SH-SY5Y (cell line): ENCODE measurements around the gene CDH15.

Experiments
- GATA2 ChIP-seq: IDR thresholded peaks from 2 replicates; pipeline ENCODE4 v1.6.1; 2011; ENCODE audit warnings: mild to moderate bottlenecking, low read depth, low read length
- GATA3 ChIP-seq: IDR thresholded peaks from 2 replicates; pipeline ENCODE4 v1.6.1; 2011; ENCODE audit warnings: low read depth, mild to moderate bottlenecking, low read length, moderate library complexity

Gene CDH15

DNA sequence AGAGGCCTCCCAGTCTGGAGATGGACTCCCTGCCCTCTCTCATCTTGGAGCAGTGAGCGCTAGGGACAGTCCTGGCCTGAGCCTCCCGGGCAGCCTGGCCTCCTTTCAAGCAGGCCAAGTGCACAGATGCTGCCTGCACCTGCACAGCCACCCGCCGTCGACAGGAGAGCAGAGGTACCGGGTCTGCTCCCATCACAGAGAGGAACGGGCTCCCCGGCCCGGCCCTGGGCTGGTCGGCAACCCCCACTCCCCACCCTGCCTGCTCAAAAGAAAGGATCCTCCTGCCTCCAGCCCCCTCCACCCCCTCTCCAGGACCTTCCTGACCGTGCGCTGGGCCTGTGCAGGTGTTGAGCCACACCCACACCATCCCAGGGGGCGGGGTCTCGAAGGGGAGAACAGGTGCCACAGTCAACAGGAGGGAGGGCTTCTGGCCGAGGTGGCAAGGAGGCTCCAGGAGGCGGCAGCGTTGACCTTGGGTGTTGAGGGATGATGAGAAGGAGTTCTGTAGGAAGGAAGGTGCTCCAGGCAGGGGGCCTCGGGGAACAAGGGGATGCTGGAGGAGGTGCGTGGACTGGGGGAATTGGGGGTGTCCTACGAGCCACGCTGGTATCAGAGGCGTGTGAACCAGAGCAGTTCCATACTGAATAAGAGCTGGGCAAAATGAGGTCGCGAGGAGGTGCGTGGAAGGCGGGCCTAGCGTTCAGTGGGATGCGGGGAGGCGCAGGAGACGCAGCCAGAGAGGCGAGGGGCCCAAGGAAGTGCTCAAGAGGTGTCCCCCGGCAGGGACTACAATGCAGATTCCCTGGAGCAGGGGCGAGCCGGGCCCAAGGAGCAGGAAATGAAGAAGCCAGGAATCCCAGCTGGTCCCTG lies 967 bp upstream of the CDH15 start:
- TF ChIP-seq GATA2 (no peak), GATA3 (no peak)

DNA sequence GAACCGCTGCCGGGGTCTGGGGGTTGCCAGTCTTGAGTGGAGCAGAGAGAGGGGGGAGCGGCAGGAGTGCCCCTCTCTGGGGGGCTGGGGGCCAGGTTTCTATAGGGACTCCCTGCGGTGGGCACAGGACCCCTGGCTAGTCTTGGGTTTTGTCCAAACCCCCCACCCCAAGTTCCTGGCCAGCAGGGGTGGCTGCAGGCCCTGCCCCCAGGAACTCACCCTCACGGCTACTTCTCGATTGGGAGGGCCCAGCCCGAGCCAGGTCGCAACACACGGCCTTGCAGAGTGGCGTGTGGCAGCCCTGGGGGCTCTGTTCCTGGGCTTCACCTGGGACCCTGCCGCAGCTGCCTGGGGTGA lies 601 bp downstream of the CDH15 start:
- TF ChIP-seq GATA3 (no peak), GATA2 (no peak)

DNA sequence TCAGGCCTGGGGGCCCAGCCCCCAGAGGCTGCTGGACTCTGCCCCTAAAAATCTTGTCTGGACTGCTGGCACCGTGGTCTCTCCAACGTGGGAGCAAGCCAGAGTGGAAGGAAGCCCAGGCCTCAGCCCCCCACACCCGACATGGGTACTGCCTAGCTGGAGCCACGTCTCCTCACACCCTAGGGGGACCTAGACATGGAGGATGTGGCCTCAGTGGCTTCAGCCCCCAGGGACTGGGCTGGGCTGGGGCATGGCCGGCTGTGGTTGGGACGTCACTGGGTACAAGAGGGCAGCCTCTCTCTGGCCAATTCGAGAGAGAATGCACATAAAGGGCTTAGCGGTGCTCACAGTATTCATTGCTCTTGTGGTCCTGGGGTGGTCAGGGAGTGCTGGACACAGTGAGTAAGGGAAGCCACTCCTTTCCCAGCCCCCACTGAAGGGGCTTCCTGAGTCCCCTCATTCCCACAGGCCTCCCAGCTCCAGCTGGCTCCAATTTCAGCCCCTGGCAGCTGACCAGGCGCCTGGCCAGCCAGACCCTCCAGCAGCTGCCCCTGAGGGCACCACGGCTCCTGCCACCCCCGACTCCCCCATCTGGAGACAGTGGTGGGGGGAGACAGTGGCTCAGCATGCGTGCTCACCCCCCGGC lies 1.1 kb downstream of the CDH15 start:
- TF ChIP-seq GATA2 (no peak), GATA3 (no peak)

- TF ChIP-seq GATA3 (no peak), GATA2 (no peak)
Observed at GRCh38 chr16:89173174-89173921, 1.8 kb downstream of the CDH15 start.

DNA sequence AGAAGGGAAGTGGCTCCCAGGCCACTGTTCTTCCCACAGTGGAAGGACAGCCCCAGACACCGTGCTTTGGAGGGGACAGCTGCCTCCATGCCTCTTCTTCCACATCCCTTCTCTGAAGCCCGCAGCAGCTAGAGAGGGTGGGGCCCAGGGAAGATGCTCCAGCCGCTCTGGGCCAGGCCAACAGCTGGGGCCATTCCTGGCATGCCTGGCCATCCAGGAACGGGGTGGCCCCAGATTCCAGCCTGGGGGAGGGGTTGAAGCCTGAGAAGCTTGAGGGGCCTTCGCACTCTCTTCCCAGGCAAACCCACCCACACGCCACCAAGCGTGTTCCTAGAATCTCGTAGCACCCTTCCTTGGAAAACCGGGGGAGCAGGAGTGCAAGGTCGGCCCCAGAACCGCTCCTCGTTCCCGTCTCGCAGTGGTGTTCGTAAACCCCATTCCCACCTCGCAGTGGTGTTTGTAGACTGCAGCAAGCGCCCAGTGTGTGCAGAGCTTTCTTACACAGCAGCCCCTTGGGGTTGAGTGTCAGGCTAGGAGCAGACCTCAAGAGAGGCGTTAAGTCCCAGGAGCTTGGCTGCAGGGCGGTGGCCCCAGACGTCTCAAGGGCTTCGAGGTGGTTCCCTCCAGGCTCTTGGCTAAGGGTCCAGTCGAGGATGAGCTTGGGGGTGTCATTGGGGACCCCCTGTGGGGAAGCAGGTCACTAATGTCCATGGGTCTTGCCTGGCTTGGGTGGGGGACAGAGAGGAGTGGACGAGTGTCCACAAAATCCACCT lies 2.7 kb downstream of the CDH15 start:
- no peak for TF ChIP-seq GATA3
- TF ChIP-seq GATA2, result no peak

DNA sequence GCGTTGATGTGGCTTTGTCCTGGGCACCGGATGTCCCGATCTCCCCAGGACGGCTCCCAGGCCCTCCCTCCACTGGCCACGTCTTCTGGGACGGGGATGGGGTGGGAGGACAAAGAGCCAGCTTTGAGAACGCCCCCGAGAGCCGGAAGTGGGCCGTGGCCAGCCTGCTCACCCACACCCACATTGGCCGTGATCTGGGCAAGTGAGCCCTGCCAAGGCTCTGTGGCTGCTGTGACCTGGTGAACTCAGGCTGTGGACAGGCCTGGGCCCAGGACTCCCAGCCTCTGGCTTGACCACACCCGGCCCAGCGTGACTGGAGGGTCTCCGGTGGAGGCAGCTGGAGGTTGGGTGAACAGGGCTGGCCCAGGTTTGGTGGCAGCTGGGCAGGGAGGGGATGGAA lies 3.3 kb downstream of the CDH15 start:
- TF ChIP-seq GATA3 (no peak), GATA2 (no peak)

GRCh38 chr16:89175280-89176146 lies 4.0 kb downstream of the CDH15 start:
- no peak for TF ChIP-seq GATA3
- no peak for TF ChIP-seq GATA2

DNA sequence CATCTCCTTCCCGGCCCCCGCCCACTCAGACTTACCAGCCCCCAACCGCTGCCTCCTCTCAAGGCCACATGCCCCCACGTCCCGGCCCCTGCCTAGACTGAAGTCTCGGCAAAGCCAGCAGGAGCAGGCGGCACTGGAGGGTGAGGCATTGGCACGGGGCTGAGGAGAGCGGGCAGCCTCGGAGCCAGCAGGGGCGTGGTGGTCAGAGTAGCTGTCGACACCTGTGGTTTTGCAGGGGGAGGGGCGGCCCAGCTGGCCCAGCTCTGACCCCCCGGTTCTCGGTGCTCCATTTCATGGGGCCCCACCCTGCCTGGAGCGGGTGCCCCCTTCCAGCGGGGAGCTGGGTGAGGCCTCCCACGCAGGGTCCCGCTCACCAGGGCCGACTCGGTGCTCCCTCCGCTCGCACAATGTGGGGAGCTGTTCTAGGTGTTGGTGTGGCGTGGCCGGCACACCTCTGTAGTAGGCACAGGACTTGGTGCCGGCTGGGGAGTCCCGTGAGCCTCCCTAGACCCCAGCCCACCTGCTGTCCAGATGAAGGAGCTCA lies 4.7 kb downstream of the CDH15 start:
- TF ChIP-seq GATA3, result no peak
- no peak for TF ChIP-seq GATA2

DNA sequence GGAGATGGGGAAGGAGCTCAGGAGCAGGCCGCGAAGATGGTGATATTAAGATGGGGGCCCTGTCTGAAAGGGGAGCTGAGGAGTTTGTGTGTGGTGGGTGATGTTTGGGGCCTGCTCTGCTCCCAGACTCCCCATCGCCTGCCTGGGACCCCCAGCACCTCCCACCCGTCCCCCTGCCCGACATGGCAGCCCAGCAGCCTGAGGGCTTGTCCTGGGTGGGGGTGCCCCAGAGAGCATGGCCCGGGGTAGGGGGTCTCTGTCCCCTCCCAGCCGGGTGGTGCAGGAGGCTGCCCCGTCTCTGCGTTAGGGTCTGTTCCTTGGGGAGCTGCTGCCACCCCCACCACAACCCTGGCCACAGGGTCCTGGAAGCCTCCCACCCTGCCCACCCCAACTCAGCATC lies 5.2 kb downstream of the CDH15 start:
- TF ChIP-seq GATA3 (no peak), GATA2 (no peak)

GRCh38 chr16:89177501-89177900 lies 6.0 kb downstream of the CDH15 start:
- TF ChIP-seq GATA2, result no peak

DNA sequence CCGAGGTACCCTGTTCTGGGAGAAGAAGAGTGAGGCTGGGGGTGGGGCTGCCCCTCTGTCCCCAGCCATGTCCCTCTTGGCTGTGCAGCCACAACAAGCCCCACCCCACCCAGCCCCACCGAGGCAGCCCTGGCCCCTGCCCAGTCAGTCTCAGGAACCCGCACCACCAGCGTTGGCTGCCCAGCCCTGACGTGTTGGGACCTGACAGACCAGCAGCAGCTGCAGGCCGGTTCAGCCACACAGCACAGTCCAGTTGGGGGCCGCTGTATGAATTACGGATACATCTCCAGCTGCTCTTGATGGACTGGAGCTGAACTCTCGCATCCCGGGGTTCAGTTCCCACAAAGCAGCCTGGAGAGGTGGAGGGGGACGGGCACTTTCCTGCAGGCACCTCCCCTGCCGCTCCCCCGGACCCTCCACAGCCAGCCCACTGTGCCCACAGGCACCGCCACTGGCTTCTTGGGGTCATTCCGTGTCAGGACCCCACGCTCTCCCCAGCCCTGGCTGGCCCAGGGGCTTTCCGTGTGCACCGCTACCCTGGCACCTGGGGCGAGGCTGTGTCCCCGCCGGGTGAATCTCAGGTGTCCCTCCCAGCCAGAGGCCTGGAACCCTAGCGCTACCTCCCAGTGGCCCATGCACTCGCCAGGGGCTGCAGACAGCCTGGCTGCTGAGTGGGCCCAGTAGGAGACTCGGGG lies 7.1 kb downstream of the CDH15 start:
- TF ChIP-seq GATA3 (no peak), GATA2 (no peak)

DNA sequence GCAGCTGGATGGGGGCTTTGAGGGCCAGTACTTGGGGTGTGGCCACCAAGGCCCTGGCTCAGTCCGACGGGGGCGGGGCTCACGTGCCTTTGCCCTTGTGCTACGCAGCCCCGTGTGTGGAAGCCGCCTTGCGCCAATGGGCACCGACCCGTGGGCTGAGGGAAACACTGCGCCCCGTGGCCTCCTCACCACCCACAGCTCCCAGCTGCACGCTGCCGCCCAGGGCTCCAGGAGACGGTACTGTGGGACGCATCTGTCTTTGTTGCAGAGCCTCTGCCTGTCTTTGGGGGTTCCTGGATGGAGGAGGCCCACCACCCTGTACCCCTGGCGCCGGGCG lies 7.6 kb downstream of the CDH15 start:
- TF ChIP-seq GATA3 (no peak), GATA2 (no peak)

DNA sequence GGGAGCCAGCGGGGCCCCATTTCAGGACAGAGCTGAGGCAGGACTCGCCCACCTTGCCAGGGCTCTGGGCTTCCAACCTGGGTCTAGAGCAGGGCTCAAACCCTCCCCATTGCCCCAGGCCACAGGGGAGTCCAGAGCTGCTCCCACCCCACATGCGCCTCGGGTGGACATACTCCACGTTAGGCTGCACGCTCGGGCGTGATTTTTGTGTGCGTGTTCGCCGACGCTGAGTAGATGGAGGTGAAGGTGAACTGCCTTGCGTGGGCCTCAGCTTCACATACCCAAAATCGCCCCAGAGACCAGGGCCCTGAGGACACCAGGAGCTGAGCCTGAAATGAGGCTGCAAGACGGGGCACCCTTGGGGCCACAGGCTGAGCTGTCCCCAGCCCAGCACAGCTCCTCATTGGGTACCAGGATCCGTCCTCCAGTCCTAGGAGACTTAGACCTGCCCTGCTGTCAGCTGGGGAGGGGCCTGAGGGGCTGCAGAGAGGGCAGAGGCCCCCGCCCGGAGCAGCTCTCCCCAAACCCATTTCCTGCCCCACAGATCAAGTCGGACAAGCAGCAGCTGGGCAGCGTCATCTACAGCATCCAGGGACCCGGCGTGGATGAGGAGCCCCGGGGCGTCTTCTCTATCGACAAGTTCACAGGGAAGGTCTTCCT lies 8.2 kb downstream of the CDH15 start:
- no peak for TF ChIP-seq GATA3
- TF ChIP-seq GATA2, result no peak
